ENCODE data around the gene BAK1.
"Not testable (repeated sequence)": the region's sequence is repeated elsewhere in the genome, so short reads cannot be mapped to it uniquely, and the experiment has no call there.

Gene BAK1

DNA sequence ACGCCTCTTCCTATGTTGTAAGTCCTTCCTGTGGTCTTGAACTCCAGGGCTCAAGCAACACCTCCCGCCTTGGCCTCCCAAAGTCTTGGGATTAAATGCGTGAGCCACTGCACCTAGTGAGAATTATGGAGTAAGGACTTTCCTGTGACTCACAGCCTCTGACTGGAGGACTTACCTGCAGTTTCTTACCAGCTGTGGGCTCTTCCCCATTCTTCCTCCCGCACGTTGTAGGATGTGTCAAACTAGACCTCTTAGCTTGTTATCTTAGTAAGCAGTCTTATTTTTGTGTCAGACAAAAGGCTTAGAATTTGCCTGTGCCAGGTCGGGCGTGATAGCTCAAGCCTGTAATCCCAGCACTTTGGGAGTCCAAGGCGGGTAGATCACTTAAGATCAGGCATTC lies 30.9 kb downstream of the BAK1 start:
- no peak for FAIRE-seq

DNA sequence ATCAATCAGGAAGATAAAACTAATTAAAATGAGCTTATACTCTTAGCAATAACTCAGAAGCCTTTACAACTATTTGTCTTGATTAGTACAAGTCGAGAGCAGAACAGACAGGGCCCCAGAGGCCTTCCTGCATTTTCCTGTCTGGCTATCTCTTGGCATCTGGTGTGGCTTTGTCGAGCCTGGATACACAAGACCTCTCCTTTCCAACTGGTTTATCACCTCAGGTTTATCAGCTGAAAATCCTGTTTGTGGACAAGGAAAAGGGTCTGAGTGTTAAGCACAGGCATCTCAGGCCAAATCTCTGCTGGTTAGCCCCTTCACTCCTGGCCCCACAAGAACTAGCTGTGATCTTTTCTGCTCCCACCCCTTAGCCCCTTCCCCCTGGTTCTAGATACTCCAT lies 32.6 kb downstream of the BAK1 start:
- FAIRE-seq, result no peak

- FAIRE-seq, result no peak
Observed at GRCh38 chr6:33546766-33547165, 33.3 kb downstream of the BAK1 start.

DNA sequence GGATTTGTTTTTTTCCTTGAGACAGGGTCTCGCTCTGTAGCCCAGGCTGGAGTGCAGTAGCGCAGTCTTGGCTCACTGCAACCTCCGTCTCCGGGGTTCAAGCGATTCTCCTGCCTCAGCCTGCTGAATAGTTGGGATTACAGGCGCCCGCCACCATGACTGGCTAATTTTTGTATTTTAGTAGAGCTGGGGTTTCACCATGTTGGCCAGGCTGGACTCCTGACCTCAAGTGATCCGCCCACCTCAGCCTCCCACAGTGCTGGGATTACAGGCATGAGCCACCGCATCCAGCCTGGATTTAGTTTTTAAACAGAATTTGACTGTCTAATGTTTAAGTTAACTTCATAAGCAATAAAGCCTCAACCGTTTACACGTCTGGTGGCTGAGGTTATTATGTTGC lies 34.8 kb downstream of the BAK1 start:
- FAIRE-seq, result not testable (repeated sequence)

DNA sequence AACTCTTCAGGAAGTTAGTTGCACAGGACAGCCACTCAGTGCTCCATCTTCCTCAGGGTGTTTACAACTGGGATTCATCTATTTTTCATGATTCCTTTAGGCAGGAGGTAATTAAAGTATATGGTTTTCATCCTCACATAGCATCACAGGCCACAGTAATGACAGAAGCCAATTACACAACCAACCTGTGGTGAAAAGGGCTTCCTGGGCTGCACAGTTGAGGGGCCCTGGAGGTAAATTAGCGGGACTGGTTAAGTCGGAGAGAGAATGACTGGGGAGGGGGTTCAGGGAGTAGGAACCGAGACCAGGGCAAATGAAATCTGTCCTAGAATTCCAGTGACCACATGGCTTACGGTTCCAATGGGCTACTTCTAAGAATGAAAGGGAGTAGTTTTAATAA lies 37.0 kb downstream of the BAK1 start:
- no peak for FAIRE-seq

DNA sequence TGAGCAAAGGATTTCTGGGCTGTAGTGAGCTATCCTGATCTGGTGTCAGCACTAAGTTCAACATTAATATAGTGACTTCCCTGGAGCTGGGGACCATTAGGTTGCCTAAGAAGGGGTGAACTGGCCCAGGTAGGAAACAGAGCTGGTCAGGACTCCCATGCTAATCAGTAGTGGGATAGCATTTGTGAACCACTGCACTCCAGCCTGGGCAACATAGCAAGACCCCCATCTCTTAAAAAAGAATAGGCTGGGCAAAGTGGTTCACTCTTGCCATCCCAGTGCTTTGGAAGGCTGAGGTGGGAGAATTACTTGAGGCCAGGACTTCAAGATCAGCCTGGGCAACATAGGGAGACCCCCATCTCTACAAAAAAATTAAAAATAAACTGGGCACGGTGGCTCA lies 39.3 kb downstream of the BAK1 start:
- FAIRE-seq, result no peak

GRCh38 chr6:33534702-33535101 lies 45.4 kb downstream of the BAK1 start:
- no peak for FAIRE-seq

DNA sequence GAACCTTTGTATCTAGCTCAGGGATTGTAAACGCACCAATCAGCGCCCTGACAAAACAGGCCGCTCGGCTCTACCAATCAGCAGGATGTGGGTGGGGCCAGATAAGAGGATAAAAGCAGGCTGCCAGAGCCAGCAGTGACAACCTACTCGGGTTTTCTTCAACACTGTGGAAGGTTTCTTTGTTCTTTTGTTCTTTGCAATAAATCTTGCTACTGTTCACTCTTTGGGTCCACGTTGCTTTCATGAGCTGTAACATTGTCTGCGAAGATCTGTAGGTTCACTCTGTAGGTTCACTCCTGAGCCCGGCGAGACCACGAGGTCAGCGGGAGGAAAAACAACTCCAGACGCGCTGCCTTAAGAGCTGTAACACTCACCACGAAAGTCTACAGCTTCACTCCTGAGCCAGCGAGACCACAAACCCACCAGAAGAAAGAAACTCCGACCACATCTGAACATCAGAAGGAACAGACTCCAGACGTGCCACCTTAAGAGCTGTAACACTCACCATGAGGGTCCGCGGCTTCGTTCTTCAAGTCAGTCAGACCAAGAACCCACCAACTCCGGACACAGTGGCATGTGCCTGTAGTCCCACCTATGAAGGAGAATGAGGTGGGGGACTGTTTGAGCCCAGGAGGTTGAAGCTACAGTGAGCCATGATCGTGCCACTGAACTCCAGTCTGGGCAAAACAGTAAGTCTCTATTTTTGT lies 46.8 kb downstream of the BAK1 start:
- not testable (repeated sequence) for FAIRE-seq

- FAIRE-seq, result not testable (repeated sequence)
Observed at GRCh38 chr6:33532431-33532830, 47.6 kb downstream of the BAK1 start.

GRCh38 chr6:33530617-33531016 lies 49.5 kb downstream of the BAK1 start:
- not testable (repeated sequence) for FAIRE-seq
